ENCODE data around the gene C1orf167.
A peak's percentile ranks its signal among the peaks of the same experiment; 100 is the strongest.

Gene C1orf167

GRCh38 chr1:11787804-11788436, 25.9 kb downstream of the C1orf167 start:
- no peak for DNase-seq

GRCh38 chr1:11788549-11789053, 26.6 kb downstream of the C1orf167 start:
- DNase-seq: no peak

- no peak for DNase-seq
Observed at GRCh38 chr1:11789126-11790067, 27.4 kb downstream of the C1orf167 start.

- no peak for DNase-seq
Observed at GRCh38 chr1:11790101-11790879, 28.3 kb downstream of the C1orf167 start.

GRCh38 chr1:11790880-11791715, 29.1 kb downstream of the C1orf167 start:
- DNase-seq: no peak

GRCh38 chr1:11792106-11792505, 30.1 kb downstream of the C1orf167 start:
- DNase-seq: no peak

GRCh38 chr1:11793819-11794218, 31.8 kb downstream of the C1orf167 start:
- DNase-seq: no peak

- no peak for DNase-seq
Observed at GRCh38 chr1:11794446-11795237, 32.6 kb downstream of the C1orf167 start.

GRCh38 chr1:11795238-11795890, 33.4 kb downstream of the C1orf167 start:
- no peak for DNase-seq

GRCh38 chr1:11796036-11796828, 34.2 kb downstream of the C1orf167 start:
- DNase-seq: no peak

- DNase-seq: no peak
Observed at GRCh38 chr1:11797525-11798216, 35.7 kb downstream of the C1orf167 start.

- no peak for DNase-seq
Observed at GRCh38 chr1:11799099-11799498, 37.1 kb downstream of the C1orf167 start.

GRCh38 chr1:11799896-11800295, 37.9 kb downstream of the C1orf167 start:
- no peak for DNase-seq

GRCh38 chr1:11800391-11800755, 38.4 kb downstream of the C1orf167 start:
- DNase-seq: no peak

- no peak for DNase-seq
Observed at GRCh38 chr1:11800756-11801433, 38.9 kb downstream of the C1orf167 start.

GRCh38 chr1:11802616-11802972, 40.6 kb downstream of the C1orf167 start:
- DNase-seq: peak; percentile 28

- DNase-seq: peak; percentile 84
Observed at GRCh38 chr1:11802973-11803885, 41.2 kb downstream of the C1orf167 start.

Measured in retina (tissue), 1 donor.